GM18868 (cell line): Measurements from ENCODE around the gene DPEP3.

ENCODE experiments used
- ATAC-seq: cut with Tn5 transposase; IDR thresholded peaks from one replicate; pipeline ENCODE4 v1.9.1; 2021; ENCODE audit warnings: mild to moderate bottlenecking, moderate library complexity; ENCODE audit not compliant: unreplicated experiment

Gene DPEP3

GRCh38 chr16:67933805-67934204, 46.5 kb downstream of the DPEP3 start:
- no peak for ATAC-seq

- ATAC-seq = no peak
These were observed 47.8 kb downstream of the DPEP3 start for GRCh38 chr16:67932462-67932840.

GRCh38 chr16:67931712-67932461, 48.4 kb downstream of the DPEP3 start, which contains the start of gene CTRL:
TSS of gene CTRL (minus strand) at chr16:67931862. CDS start at chr16:67931852, 10 bp downstream.
- no peak for ATAC-seq

GRCh38 chr16:67930678-67931211, 49.6 kb downstream of the DPEP3 start:
- no peak for ATAC-seq

- no peak for ATAC-seq
These were observed 50.1 kb downstream of the DPEP3 start for GRCh38 chr16:67930191-67930590.

GRCh38 chr16:67928561-67929364, 51.5 kb downstream of the DPEP3 start:
- ATAC-seq = no peak

GRCh38 chr16:67928147-67928546, 52.2 kb downstream of the DPEP3 start:
- no peak for ATAC-seq

- ATAC-seq = no peak
These were observed 53.0 kb downstream of the DPEP3 start for GRCh38 chr16:67927131-67927941.

- ATAC-seq = no peak
These were observed 54.0 kb downstream of the DPEP3 start for GRCh38 chr16:67926181-67926750.
